GM12872 (cell line): ENCODE data around the gene BMAL2.

Experiments
- CTCF ChIP-seq: IDR thresholded peaks from 3 replicates; pipeline ENCODE4 v1.5.1; 2011; ENCODE audit warnings: low read depth, mild to moderate bottlenecking, low read length, moderate library complexity; ENCODE audit not compliant: insufficient read depth

Gene BMAL2

GRCh38 chr12:27324530-27324929 is 8.1 kb upstream of the BMAL2 start:
- TF ChIP-seq CTCF: no peak

- TF ChIP-seq CTCF: no peak
Observed at GRCh38 chr12:27330846-27331245, 1.8 kb upstream of the BMAL2 start.

GRCh38 chr12:27331291-27331926 is 1.2 kb upstream of the BMAL2 start:
- no peak for TF ChIP-seq CTCF

GRCh38 chr12:27331927-27332324 is 710 bp upstream of the BMAL2 start:
- TF ChIP-seq CTCF: no peak

GRCh38 chr12:27332407-27332713 is 276 bp upstream of the BMAL2 start:
- TF ChIP-seq CTCF: no peak

- TF ChIP-seq CTCF: no peak
Observed at GRCh38 chr12:27333403-27334009, 870 bp downstream of the BMAL2 start.

- TF ChIP-seq CTCF: no peak
Observed at GRCh38 chr12:27334042-27334720, 1.5 kb downstream of the BMAL2 start.
